ENCODE measurements around the gene PPP1R12C. TPM values are rescaled to one million over a fixed set of nuclear protein-coding genes. Genes with fewer than 3 reads are reported as not detected.

The PPP1R12C gene
- total RNA-seq, 1 donor from 2014 or later = 62.9 TPM

- no peak for TF ChIP-seq CTCF (IDR thresholded peaks at IDR 0.05; ENCODE audit: insufficient read depth, low read length, poor library complexity, severe bottlenecking)
- DNase-seq (ENCODE audit: low read depth) = no peak
- Histone ChIP-seq H3K4me3 (ENCODE audit: low read depth, low read length) (peak overlapping the region; percentile 14), H3K36me3 (ENCODE audit: control insufficient read depth, insufficient read depth, low read length) (no peaks in the 10 kb centered on the region), H3K27me3 (ENCODE audit: control insufficient read depth, insufficient read depth, low read length) (peaks cover 47% of the 10 kb centered on the region)
Observed at GRCh38 chr19:55082020-55082851, 35.2 kb downstream of the PPP1R12C start.

GRCh38 chr19:55081770-55082019 lies 35.7 kb downstream of the PPP1R12C start:
- H3K27me3 ChIP-seq (ENCODE audit: control insufficient read depth, insufficient read depth, low read length) = peaks cover 47% of the 10 kb centered on the region
- TF ChIP-seq CTCF (IDR thresholded peaks at IDR 0.05; ENCODE audit: insufficient read depth, low read length, poor library complexity, severe bottlenecking) = no peak
- no peak for DNase-seq (ENCODE audit: low read depth)
- peak overlapping the region; percentile 14 for H3K4me3 ChIP-seq (ENCODE audit: low read depth, low read length)
- H3K36me3 ChIP-seq (ENCODE audit: control insufficient read depth, insufficient read depth, low read length) = no peaks in the 10 kb centered on the region

DNA sequence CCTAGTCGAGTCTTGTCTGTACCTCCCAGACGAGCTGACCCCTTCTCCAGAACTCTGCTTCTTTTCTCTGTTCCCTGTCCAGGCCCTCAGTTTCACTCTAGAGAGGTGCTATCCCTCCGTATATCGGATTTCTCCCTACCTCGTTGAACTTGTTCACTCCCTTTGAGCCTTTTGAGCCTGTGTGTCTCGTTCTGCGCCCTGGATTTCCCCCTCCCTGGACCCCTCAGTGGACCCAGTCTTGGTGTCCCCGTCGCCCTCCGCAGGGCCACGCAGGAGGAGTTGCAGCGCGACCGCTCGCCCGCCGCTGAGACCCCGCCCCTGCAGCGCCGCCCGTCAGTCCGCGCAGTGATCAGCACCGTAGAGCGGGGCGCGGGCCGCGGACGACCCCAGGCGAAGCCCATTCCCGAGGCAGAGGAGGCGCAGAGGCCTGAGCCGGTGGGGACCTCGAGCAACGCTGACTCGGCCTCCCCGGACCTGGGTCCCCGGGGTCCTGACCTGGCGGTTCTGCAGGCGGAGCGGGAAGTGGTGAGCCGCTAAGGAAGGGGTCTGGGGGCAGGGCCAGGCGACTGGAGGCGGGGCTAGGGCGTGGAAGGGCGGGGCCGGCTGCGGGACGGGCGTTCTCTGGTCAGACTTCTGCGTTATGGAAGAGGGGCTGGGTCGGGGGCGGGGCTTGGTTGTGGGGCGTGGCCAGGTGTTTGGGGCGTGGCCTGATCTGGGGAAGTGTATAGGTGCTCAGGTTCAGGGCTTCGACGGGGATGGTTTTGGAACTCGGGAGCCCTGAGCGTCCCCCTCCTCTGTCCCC lies 36.3 kb downstream of the PPP1R12C start:
- TF ChIP-seq CTCF (IDR thresholded peaks at IDR 0.05; ENCODE audit: insufficient read depth, low read length, poor library complexity, severe bottlenecking) = no peak
- peaks cover 48% of the 10 kb centered on the region for H3K27me3 ChIP-seq (ENCODE audit: control insufficient read depth, insufficient read depth, low read length)
- H3K4me3 ChIP-seq (ENCODE audit: low read depth, low read length) = peak overlapping the region; percentile 51
- DNase-seq (ENCODE audit: low read depth) = no peak
- H3K36me3 ChIP-seq (ENCODE audit: control insufficient read depth, insufficient read depth, low read length) = no peaks in the 10 kb centered on the region

GRCh38 chr19:55080121-55080967 lies 37.1 kb downstream of the PPP1R12C start:
- no peak for DNase-seq (ENCODE audit: low read depth)
- Histone ChIP-seq H3K36me3 (ENCODE audit: control insufficient read depth, insufficient read depth, low read length) (no peaks in the 10 kb centered on the region), H3K4me3 (ENCODE audit: low read depth, low read length) (peak overlapping the region; percentile 51), H3K27me3 (ENCODE audit: control insufficient read depth, insufficient read depth, low read length) (peaks cover 44% of the 10 kb centered on the region)
- TF ChIP-seq CTCF (IDR thresholded peaks at IDR 0.05; ENCODE audit: insufficient read depth, low read length, poor library complexity, severe bottlenecking) = no peak

- Histone ChIP-seq H3K27me3 (ENCODE audit: control insufficient read depth, insufficient read depth, low read length) (peaks cover 44% of the 10 kb centered on the region), H3K36me3 (ENCODE audit: control insufficient read depth, insufficient read depth, low read length) (no peaks in the 10 kb centered on the region), H3K4me3 (ENCODE audit: low read depth, low read length) (no peak overlapping the region)
- no peak for TF ChIP-seq CTCF (IDR thresholded peaks at IDR 0.05; ENCODE audit: insufficient read depth, low read length, poor library complexity, severe bottlenecking)
- DNase-seq (ENCODE audit: low read depth) = no peak
Observed at GRCh38 chr19:55079400-55080038, 37.9 kb downstream of the PPP1R12C start.
